Tibial artery (tissue), 4 donors: ENCODE data around the gene VSX1.

Source experiments
- DNase-seq, 2 donors: peaks; one replicate each; pipeline ENCODE4 v3.0.0-alpha.2; 2019
- H3K27ac ChIP-seq, 2 donors: fragments of 200-600 bp; sonication (generic) in 1 of 2; 1 replicate in 1 of 2; 2 replicates in 1 of 2; pipeline ENCODE4 v1.5.1; 2018 to 2019; ENCODE audit warnings: mild to moderate bottlenecking in 1 of 2
- H3K27me3 ChIP-seq, 2 donors: fragments of 200-600 bp; sonication (generic) in 1 of 2; one replicate each; pipeline versions ENCODE4 v1.5.1 to v1.6.0; 2016 to 2019
- H3K36me3 ChIP-seq, 3 donors: fragments of 200-600 bp; sonication (generic) in 2 of 3; one replicate each; pipeline ENCODE4 v1.5.1; 2016 to 2019; ENCODE audit warnings: mild to moderate bottlenecking in 2 of 3
- H3K4me1 ChIP-seq, 4 donors: fragments of 200-600 bp; sonication (generic) in 2 of 4; 1 replicate in 3 of 4; 2 replicates in 1 of 4; pipeline ENCODE4 v1.5.1; 2016 to 2019
- H3K4me3 ChIP-seq, 2 donors: fragments of 200-600 bp; sonication (generic) in 1 of 2; 1 replicate in 1 of 2; 2 replicates in 1 of 2; pipeline ENCODE4 v1.5.1; 2018 to 2019; ENCODE audit warnings: mild to moderate bottlenecking in 2 of 2
- H3K9me3 ChIP-seq, 3 donors: fragments of 200-600 bp; sonication (generic) in 1 of 3; one replicate each; pipeline ENCODE4 v1.5.1; 2016 to 2019
- CTCF ChIP-seq, 2 experiments: fragments of 200-600 bp in 1 of 2; fragments of 450-650 bp in 1 of 2; IDR thresholded peaks; one replicate each; pipeline ENCODE4 v1.5.1; 2017 to 2019; ENCODE audit warnings: antibody characterized with exemption in 2 of 2, mild to moderate bottlenecking in 1 of 2, moderate library complexity in 1 of 2
- intact Hi-C: fragments of 100-400 bp; cut with DNase I; formaldehyde crosslinking; loops from one replicate; pipeline ENCODE4 v1.15.0; 2023; ENCODE audit warnings: low total_unique reads

The VSX1 gene

GRCh38 chr20:25064561-25065071 is 17.3 kb downstream of the VSX1 start:
- H3K27me3 ChIP-seq = peaks cover 0 to 23% of the 10 kb centered on the region in 2 donors
- H3K36me3 ChIP-seq = no peaks in the 10 kb centered on the region
- no peak overlapping the region for H3K4me3 ChIP-seq
- H3K9me3 ChIP-seq = no peaks in the 10 kb centered on the region
- DNase-seq = no peak
- H3K4me1 ChIP-seq = peaks cover 0 to 6% (median 0%) of the 10 kb centered on the region in 4 donors
- intact Hi-C loops = loop anchor here (1.0 to 10.0 kb wide), 2 partner anchors 71 to 330 kb away; partner anchors contain the start of gene ABHD12
- no peak for TF ChIP-seq CTCF (IDR thresholded peaks at IDR 0.05)
- H3K27ac ChIP-seq = no peak overlapping the region

GRCh38 chr20:25063981-25064380 is 18.0 kb downstream of the VSX1 start:
- no peaks in the 10 kb centered on the region for H3K9me3 ChIP-seq
- no peak for TF ChIP-seq CTCF (IDR thresholded peaks at IDR 0.05)
- no peak overlapping the region for H3K27ac ChIP-seq
- no peaks in the 10 kb centered on the region for H3K36me3 ChIP-seq
- no peak overlapping the region for H3K4me3 ChIP-seq
- peaks cover 0 to 18% of the 10 kb centered on the region in 2 donors for H3K27me3 ChIP-seq
- no peak for DNase-seq
- peaks cover 0 to 12% (median 3%) of the 10 kb centered on the region in 4 donors for H3K4me1 ChIP-seq
- intact Hi-C loops = loop anchor here (10.0 kb wide), 1 partner anchor 331 kb away; the partner anchor contains the start of gene ABHD12

GRCh38 chr20:25063546-25063945 is 18.4 kb downstream of the VSX1 start:
- H3K27ac ChIP-seq = no peak overlapping the region
- peaks cover 0 to 17% (median 7%) of the 10 kb centered on the region in 4 donors for H3K4me1 ChIP-seq
- H3K36me3 ChIP-seq = no peaks in the 10 kb centered on the region
- peaks cover 0 to 18% of the 10 kb centered on the region in 2 donors for H3K27me3 ChIP-seq
- intact Hi-C loops = loop anchor here (10.0 kb wide), 1 partner anchor 331 kb away; the partner anchor contains the start of gene ABHD12
- TF ChIP-seq CTCF (IDR thresholded peaks at IDR 0.05) = no peak
- DNase-seq = no peak
- no peak overlapping the region for H3K4me3 ChIP-seq
- no peaks in the 10 kb centered on the region for H3K9me3 ChIP-seq

- intact Hi-C loops = loop anchor here (10.0 kb wide), 1 partner anchor 332 kb away; the partner anchor contains the start of gene ABHD12
- no peak for TF ChIP-seq CTCF (IDR thresholded peaks at IDR 0.05)
- Histone ChIP-seq H3K4me1 (peaks cover 0 to 20% (median 7%) of the 10 kb centered on the region in 4 donors), H3K9me3 (no peaks in the 10 kb centered on the region), H3K36me3 (no peaks in the 10 kb centered on the region), H3K27me3 (peaks cover 0 to 16% of the 10 kb centered on the region in 2 donors), H3K27ac (no peak overlapping the region), H3K4me3 (no peak overlapping the region)
- no peak for DNase-seq
Observed at GRCh38 chr20:25062841-25063240, 19.1 kb downstream of the VSX1 start.

GRCh38 chr20:25061821-25062530 is 20.0 kb downstream of the VSX1 start:
- TF ChIP-seq CTCF (IDR thresholded peaks at IDR 0.05) = no peak
- Histone ChIP-seq H3K36me3 (no peaks in the 10 kb centered on the region), H3K27me3 (peaks cover 0 to 12% of the 10 kb centered on the region in 2 donors), H3K4me1 (peaks cover 0 to 22% (median 7%) of the 10 kb centered on the region in 4 donors), H3K9me3 (no peaks in the 10 kb centered on the region), H3K27ac (no peak overlapping the region), H3K4me3 (no peak overlapping the region)
- DNase-seq = peak in 1 of 2 donors; percentile 11
- intact Hi-C loops = loop anchor here (10.0 kb wide), 1 partner anchor 333 kb away; the partner anchor contains the start of gene ABHD12
